ENCODE measurements around the gene PLCD3. TPM values are rescaled to one million over a fixed set of nuclear protein-coding genes. Genes with fewer than 3 reads are reported as not detected.

The PLCD3 gene
- total and polyA plus RNA-seq, 10 of the 15 experiments (the other 5 are each of a cell fraction or from before 2014, with no cell fraction given) = 0.02 to 1.6 (median 0.44) TPM

GRCh38 chr17:45093444-45094110 lies 38.7 kb downstream of the PLCD3 start (continued):
- no peak for TF ChIP-seq SMAD1 (IDR thresholded peaks at IDR 0.05; ENCODE audit: low read depth, partially characterized antibody)

GRCh38 chr17:45092911-45093430 lies 39.3 kb downstream of the PLCD3 start:
- Histone ChIP-seq H3K4me3 (no peak overlapping the region), H3K4me1 (ENCODE audit: control insufficient read depth, insufficient read depth, low read length) (peaks cover 3% of the 10 kb centered on the region), H3K27me3 (replicated peaks in 1 of 2; ENCODE audit: control insufficient read depth in 2 of 2, insufficient read depth in 2 of 2, low read length in 1 of 2) (no peaks in the 10 kb centered on the region), H3K4me2 (ENCODE audit: control insufficient read depth, insufficient read depth) (no peak overlapping the region), H3K79me2 (ENCODE audit: control insufficient read depth, insufficient read depth, low read length) (no peaks in the 10 kb centered on the region), H3K9ac (ENCODE audit: control insufficient read depth, insufficient read depth, low read length) (no peak overlapping the region), H3K36me3 (ENCODE audit: control insufficient read depth in 2 of 2, insufficient read depth in 2 of 2, low read length in 1 of 2) (peaks cover 40 to 51% of the 10 kb centered on the region in 2 experiments), H3K9me3 (replicated peaks; ENCODE audit: control insufficient read depth, insufficient read depth, low read length) (no peaks in the 10 kb centered on the region), H2AFZ (ENCODE audit: control insufficient read depth, low read depth, low read length) (no peak overlapping the region), H4K20me1 (ENCODE audit: control insufficient read depth, insufficient read depth) (no peaks in the 10 kb centered on the region), H3K27ac (ENCODE audit: control insufficient read depth, insufficient read depth) (no peak overlapping the region)
- ChIA-PET RAD21 (ENCODE audit: unreplicated experiment) (no interaction called here), CTCF (interaction anchor here (1.5 to 1.7 kb wide), 2 partner anchors 42 to 76 kb away, joined by 3 to 6 read pairs; partner anchors contain the start of gene ACBD4), SMC1A (ENCODE audit: uncharacterized antibody, unreplicated experiment) (no interaction called here), POLR2A (no interaction called here)
- intact Hi-C loops (cut with micrococcal nuclease; ENCODE audit: unreplicated experiment) = no loop called here
- BruUV-seq (replicated peaks) = no TSS peak
- in situ Hi-C loops (cut with MboI) = no loop called here
- no peak for DNase-seq (ENCODE audit: low read depth, low spot score)
- TF ChIP-seq ETV6 (conservative IDR thresholded peaks at IDR 0.05 in 1 of 2, IDR thresholded peaks at IDR 0.05 in 1 of 2; ENCODE audit: borderline replicate concordance in 1 of 2, low read depth in 1 of 2) (no peak), ZNF274 (IDR thresholded peaks at IDR 0.05; ENCODE audit: insufficient read depth, insufficient read length) (no peak), EZH2 (IDR thresholded peaks at IDR 0.05; ENCODE audit: borderline replicate concordance, control insufficient read depth, low read depth, low read length) (no peak), E2F8 (IDR thresholded peaks at IDR 0.05; ENCODE audit: low read depth, partially characterized antibody) (no peak), SREBF1 (IDR thresholded peaks at IDR 0.05; ENCODE audit: low read length) (no peak), SKIL (IDR thresholded peaks at IDR 0.05; ENCODE audit: low read depth, poor library complexity, severe bottlenecking) (no peak)
- no peak for ATAC-seq
- 96% methylated on average over 6 of the region's 6 CpGs for WGBS (ENCODE audit: insufficient coverage, insufficient replicate concordance, low lambda C conversion rate, missing lambda C conversion rate)
- no peak for FAIRE-seq
